NCI-H1048 (cell line): ENCODE measurements around the gene CMTM5.
"Not testable (repeated sequence)": the region's sequence is repeated elsewhere in the genome, so short reads cannot be mapped to it uniquely, and the experiment has no call there.

ENCODE experiments used
- DNase-seq: peaks from one replicate; lab custom pipeline; 2025; lab: John Stamatoyannopoulos, UW

The CMTM5 gene

DNA sequence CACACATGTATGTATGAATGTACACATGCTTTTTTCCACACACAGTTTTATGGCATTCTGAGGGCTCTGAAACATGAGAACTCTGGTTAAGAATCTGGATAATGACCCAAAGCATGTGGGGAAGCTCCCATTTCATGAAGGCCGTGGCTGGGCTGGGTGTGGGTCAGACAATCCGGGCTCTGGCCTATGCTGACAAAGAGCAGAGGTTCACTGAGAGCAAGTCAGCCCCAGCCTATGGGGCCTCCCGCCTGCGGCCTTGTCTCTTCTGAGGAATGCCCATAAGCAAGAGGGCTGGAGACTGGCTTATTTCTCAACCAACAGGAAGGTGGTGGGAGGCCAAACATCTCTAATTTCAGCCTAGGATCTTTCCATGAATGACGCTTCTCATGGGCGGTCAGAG, 22.7 kb downstream of the CMTM5 start:
- no peak for DNase-seq

DNA sequence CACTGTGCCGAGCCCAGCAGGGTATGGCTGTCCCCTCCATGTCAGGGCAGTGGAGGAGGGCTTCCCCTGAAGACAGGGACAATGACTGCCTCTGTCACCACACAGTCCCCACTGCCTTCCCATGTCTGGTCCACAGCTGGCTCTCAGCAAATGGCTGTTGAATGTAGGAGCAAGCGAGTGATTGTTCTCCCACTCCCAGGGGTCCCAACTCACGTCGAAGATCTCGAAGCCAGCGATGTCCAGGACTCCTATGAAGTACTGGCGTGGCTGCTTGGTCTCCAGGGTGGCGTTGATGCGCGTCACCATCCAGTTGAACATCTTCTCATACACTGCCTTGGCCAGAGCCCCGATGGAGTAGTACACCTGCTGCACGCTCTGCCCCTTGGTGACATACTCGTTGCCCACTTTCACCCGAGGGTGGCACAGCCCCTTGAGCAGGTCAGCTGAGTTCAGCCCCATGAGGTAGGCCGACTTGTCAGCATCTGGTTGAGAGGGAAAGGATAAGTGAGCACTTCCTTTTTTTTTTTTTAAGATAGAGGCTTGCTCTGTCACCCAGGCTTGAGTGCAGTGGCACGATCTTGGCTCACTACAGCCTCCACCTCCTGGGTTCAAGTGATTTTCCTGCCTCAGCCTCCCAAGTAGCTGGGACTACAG, 23.8 kb downstream of the CMTM5 start:
- not testable (repeated sequence) for DNase-seq

DNA sequence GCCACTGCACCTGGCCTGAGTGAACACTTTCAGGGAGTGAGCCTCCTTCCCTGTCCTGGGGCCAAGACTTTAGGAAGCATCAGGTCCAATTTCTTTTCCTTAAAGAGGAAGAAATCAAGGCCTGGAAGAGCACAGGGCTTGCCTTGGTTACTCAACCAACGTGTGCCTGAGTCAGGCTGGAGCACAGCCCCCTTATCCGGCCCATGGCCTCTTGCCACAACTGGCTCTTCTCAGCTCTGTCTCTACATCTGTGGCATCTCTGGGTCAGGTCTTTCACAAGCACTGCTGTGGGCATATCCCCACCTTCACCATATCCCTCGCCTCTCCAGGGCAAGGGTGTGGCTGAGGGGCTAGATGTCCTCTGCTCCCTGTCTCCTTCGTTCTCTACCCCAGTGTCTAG, 24.4 kb downstream of the CMTM5 start:
- DNase-seq: no peak

DNA sequence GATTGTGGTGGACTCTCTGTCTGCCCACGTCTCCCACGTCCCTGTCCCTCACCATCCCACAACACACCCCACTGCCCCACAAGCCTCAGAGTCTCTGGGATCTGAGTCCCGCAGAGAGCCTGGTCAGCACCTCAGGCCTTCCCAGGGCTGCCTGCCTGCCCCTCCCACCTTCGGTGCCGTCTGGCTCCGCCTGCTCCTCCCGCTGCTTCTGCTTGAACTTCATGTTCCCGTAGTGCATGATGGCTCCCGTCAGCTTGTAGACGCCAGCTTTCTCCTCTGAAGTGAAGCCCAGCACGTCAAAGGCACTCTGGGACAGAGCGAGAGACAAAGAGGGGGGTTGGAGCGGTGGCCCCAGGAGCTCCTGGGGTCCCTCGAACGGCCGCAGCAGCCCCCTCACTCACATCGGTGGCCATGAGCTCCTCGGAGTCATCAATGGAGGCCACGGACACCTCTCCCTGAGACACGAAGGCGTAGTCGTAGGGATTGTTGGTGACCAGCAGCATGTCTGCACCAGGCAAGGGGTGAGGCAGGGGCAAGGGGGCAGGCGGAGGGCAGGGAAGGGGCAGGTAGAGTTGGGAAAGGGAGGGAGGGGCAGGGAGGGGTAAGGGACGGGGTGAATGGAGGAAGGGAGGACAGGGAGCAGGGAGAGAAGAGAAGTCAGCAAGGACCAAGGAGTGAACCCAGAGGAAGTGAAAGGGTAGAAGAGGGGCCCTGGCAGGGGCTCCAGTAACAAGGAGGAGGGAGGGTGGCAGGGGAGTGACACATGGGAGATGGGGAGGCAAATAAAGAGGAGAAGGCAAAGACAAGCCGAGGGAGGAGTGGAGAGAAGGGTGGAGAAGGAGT, 25.7 kb downstream of the CMTM5 start:
- DNase-seq: no peak

DNA sequence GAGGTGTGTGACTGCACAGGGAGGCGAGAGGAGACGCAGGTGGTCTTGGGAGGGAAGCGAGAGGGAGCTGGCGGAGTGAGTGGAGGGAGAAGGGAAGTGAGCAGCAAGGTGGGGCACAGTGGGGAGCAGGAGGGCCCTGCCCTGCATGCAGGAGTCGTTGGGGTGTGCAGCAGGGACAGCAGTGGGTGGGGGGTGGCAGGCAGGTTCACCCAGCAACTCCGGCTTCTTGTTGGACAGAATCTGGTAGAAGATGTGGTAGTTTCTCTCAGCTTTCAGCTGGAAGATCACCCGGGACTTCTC, 26.2 kb downstream of the CMTM5 start:
- DNase-seq: no peak

DNA sequence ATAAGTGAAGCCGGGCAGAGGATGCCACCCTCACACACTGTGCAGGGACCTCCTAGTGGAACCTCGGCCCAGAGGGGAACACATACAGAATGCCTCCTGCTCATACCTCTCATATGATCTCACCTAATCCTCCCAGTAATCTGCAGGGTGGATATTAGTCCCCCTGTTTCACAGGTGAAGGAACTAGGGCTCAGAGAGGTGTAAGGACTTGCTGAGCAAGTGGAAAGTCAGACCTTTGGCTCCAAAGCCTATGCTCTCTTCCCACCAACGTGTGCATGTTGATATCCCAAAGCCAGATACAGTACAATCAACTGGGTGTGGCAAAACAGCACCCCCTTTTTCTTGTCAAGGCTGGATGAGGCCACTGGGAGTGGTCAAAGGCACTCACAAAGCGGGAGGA, 27.1 kb downstream of the CMTM5 start:
- no peak for DNase-seq

DNA sequence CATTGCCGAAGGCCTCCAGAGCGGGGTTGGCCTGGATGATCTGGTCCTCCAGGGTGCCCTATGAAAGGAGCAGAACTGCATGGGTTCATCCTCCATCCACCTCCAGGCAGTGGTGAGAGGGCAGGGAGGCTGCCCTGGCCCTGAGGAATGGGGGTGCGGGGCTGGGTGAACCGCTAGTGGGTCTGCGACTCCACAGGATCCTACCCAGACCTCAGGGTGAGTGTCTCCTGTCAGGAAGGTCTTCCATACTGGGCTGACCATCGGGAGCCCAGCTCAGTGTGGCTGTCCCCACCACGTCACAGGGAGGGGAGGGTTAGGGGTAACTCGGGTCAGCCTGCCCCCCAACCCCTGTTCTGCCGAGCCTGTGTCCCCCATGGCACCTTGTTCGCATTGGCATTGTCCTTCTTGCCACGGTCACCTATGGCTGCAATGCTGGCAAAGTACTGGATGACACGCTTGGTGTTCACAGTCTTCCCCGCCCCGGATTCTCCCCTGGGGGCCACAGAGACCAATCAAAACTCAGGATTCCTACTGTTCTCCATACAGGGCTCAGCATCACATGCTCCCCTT, 27.6 kb downstream of the CMTM5 start:
- no peak for DNase-seq

DNA sequence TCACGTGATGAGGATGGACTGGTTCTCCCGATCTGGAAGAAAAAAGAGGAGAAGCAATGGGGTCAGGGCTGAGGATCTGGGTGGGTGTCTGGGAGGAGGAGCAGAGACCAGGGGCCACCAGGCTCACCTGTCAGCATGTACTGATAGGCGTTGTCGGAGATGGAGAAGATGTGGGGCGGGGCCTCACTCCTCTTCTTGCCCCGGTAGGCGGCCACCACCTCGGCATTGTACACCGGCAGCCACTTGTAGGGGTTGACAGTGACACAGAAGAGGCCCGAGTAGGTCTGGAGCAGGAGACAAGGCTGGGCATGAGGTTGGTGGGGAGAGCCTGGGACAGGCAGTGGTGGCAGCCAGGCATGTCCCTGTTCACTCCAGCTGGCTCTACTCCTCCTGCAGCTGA, 28.2 kb downstream of the CMTM5 start:
- DNase-seq: no peak

DNA sequence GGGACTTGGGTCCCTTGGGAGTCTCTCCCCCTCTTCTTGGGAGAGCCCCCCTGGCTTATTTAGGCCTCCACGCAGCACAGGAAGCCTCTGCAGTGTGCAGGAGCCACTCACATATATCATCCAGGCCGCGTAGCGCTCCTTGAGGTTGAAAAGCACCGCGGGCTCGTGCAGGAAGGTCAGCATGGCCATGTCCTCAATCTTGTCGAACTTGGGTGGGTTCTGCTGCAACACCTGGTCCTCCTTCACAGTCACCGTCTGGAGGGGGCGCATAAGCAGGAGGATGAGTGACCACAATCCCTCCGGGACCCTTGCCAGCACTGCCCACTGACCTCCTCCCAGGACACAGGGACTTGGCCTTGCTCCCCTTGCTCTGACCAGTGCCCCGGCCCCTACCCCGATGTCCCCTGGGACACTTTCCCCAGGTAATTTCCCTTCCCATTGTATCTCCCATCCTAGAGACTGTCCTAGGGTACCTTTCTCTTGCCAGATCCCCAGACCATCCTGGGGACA, 28.7 kb downstream of the CMTM5 start:
- no peak for DNase-seq

DNA sequence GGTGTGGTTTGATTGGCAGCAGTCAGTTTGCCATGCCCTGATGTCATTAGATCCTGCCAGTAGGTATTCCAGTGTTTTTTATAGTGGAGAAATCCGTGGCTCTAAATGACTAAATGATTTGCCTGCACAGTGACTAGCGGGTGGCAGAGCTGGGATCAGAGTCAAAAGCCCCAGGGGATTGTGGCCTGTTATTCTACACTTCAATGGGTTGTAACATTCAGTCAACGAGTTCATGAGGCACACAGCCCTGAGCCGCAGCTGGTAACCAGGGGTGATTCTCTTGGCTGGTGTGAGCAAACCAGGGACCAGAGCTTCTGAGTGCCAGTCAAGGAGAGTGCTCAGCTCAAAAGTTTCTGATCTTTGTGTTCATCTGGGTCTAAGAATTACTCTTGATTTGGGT, 29.4 kb downstream of the CMTM5 start:
- no peak for DNase-seq

DNA sequence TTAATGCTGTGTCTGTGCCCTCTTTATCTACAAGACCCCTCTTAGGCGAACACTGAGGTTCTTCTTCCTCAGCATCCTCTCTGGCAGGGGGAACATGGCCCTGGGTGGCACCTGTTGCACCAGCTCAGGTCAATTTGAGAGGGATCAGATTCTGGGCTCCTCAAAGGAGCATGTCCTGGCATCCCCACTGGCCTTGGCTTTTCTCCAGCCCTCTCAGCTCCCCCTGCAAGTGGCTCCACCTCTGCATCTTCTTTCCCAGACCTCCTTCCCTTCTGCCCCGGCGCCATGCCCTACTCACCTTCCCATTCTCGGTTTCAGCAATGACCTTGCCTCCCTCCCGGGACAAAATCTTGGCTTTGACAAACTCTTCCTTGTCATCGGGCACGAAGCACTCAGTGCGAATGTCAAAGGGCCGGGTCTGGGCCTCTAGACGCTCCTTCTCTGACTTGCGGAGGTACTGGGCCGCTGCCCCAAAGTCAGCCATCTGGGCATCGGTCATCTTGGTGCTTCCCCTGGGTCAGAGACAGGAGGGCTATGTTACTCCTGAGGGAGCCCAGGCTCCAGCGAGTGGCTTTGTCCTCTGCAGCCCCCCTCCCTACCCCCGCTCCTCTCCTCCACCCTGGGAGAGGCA, 30.0 kb downstream of the CMTM5 start:
- no peak for DNase-seq

DNA sequence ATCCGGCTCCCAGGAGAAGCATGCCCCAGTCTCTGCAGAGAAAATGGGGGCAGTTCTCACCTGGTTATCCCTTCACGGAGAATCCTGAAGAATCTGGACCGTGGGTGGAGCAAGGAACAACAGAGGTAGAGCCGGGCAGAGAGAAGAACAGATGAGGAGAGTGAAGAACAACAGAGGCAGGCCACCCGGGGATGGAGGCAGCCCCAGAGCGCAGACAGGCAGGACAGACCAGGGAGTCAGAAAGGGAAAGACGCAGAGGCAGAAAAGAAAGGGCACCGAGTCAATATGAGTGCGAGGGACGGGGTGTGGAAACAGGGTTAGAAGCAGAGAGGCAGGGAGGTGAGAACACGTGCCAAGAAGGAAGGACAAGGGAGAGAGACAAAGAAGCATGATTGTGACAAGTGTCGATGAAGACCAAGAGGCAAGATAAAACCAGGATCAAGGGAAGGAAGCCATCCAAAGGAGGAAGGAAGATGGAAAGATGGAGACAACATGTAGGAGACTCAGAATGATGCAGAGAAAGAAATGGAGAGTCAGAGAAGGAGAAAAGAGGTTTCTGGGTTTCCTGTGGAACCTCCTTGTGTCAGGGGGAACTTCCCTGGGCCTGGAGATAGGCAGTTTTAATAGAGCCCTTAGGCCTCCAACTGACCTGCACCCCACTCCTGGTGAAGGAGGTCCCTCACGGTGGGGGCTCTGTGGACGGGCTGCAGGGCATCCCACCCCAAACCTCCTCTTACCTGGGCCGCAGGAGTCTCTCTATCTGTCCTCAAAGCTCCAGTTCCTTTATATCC, 30.9 kb downstream of the CMTM5 start, which contains the start of gene MYH6:
Gene MYH6, minus strand, starts transcription at position 758 of the 791 bp plus-strand sequence. CDS start 1,050 bp downstream, outside the sequence.
- no peak for DNase-seq

DNA sequence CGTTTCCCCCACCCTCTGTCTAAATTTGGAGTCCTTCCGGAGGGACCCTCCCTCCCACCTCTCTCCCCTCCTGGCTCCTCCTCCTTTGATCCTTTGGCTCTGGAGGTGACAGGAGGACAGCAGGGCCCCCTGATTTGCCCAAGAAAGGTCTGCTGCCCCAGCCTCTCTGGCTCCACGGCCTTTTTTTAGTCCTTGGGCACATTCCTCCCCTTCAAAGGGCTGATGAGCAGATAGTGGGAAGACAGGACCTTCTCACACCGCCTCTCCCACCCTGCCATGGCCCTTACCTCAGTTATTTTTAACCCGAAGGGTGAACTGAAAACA, 31.4 kb downstream of the CMTM5 start:
- no peak for DNase-seq

DNA sequence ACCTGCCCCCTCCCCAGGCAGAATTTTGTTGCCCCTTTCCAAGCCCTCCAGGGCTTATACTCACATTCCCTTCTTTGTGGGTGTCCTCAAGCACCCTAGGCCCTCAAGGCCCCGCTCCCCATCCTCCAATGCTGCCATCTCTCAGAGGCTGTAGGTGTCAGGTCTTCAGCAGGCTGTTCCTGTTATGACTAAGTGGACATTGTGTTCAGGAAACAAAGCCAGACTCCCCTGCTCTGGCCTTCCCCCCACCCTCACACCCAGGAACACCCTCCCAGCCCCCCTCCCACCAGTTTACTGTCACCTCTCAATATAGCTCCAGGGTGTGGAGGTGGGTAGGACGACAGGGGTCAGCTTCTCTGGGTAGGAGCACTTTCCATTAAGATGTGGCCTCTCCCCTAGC, 32.6 kb downstream of the CMTM5 start:
- no peak for DNase-seq

DNA sequence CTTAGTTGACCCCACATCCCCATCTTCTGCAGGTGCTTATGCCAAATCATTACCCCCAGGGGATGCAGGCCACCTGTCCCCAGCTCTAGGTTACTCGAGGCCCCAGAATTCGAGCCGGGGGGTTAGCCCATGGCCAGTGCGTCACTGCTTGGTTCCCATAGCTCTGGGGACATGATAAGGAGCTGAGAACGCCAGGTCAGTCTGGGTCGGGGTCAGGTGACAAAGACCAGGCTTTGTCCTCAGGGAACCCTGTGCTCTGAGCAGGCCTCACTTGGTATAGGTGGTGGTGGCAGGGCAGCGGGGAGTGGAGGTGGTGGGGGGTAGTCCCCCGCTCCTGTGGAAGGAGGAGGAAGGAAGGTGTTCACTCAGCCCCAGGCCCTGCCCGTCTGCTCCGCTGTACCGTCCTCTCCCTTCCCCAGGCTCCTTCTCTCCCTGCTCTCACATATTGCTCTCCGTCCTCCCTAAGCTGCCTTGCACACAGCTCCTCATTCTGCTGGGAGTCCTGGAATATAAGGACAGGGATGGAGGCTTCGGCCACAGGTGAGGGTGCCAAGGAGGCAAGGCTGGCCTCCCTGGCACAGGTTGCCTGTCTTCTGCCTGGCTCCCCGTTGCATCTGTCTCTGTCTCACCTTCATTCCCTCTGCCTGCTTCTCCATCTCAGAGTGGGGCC, 33.3 kb downstream of the CMTM5 start:
- no peak for DNase-seq

DNA sequence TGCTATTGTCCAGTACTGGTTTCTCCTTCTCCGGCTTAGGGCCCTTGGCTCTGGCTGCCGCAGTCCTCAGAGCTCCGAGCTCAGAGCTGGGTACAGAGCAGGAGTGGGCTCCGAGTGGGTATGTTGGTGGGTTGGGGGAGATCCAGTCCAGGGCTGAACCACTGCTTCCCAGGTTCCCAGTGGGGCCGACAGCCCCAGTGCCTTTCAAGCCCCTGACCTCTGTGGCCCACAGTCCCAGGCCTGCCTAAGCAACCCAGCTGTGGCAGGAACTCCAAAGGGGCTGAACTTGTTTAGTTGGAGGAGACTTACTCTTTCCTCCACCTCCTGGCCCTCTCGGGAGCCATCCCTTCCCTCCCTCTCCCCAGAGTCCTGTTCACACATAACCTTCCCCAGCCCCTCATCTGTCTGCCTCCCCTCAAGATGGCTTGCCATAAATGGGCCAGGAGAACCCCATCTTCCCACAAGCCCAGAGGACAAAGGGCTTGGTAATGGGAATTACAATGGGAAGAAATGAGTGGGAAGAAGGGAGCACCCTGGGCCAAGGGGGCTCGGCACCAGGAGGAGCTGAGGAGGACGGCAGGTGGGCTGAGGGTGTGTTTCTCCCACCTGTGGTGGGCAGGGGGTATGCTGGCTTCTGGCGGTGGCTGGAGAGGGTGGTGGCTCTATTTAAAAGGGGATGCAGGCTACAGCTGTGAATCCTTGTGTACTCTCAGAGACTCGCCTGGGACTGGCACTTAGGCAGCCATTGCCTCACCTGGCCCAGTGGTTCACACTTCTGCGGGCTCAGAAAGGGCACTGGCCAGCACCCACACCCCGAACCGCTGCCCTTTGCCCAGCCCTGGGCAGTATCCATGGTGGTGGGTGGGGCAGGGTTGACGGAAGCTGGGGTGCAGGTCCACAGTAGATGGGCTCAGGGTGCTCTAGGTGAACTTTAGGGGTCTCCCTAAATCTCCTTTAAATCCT, 35.0 kb downstream of the CMTM5 start:
- DNase-seq: no peak

DNA sequence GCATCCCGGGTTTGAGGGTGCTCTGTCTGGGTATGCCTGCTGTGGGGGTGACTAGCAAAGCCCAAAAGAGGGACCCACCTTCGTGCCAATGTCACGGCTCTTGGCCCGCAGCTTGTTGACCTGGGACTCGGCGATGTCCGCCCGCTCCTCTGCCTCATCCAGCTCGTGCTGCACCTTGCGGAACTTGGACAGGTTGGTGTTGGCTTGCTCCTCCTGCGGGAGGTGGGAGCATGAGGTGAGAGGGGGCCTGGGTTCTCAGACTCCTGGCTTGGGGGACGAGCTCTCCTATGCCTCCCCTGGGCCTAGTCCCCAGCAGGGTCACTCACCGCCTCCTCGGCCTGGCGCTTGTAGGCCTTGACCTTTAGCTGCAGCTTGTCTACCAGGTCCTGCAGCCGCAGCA, 36.8 kb downstream of the CMTM5 start:
- DNase-seq: no peak

DNA sequence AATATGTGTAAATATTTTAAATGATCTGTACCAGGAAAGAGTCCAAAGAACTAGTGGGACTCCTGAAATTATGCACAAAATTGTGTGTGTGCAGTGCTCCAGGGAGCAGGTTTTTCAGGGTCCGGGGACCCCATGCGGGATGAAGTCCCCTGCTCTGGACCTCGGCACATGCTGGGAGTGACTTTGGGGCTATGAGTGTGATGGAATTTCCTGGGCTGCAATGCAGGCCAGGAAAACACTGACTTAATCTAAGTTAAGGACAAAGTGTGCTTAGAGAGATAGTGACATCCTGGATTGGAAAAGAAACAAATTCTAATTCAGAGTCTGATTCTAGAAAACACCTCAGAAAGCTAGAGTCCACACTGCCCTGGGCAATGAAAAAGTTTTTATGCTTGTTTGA, 37.4 kb downstream of the CMTM5 start:
- DNase-seq: no peak

DNA sequence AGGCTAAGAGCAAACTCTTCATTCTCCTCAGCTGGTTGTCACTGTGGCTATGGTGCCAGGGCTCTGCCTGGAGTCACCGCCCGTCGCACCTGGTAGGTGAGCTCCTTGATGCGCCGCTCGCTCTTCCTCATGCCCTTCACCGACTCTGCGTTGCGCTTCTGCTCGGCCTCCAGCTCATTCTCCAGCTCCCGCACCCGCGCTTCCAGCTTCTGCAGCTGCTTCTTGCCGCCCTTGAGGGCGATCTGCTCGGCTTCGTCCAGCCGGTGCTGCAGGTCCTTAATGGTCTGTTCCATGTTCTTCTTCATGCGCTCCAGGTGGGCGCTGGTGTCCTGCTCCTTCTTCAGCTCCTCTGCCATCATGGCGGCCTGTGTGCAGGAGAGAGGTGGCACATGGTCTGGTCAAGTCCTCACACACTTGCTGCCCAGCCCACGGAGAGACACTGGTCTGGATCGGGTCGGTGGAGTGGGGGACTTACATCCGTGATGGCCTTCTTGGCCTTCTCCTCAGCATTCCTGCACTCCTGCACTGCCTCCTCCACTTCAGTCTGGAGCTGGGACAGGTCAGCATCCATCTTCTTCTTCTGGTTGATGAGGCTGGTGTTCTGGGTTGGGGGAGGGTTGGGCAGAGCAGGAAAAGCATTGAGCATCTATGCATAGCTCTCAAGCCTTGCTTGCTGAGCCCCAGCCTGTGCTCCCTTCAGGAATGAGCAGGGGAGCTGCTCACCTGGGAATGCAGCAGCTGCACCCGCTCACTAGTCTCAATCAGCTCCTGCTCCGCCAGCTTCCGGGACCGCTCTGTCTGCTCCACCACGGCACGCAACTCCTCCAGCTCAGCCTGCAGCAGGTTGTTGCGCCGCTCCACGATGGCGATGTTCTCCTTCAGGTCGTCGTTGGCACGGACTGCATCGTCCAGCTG, 38.3 kb downstream of the CMTM5 start:
- no peak for DNase-seq
